HG02840 (cell line): ENCODE data around the gene NOX1.
"Not testable (repeated sequence)": the region's sequence is repeated elsewhere in the genome, so short reads cannot be mapped to it uniquely, and the experiment has no call there.

Source experiments
- ATAC-seq: cut with Tn5 transposase; IDR thresholded peaks from one replicate; pipeline ENCODE4 v1.9.1; 2021; ENCODE audit warnings: mild to moderate bottlenecking, moderate library complexity, moderate number of reproducible peaks; ENCODE audit not compliant: unreplicated experiment, low FRiP score

Gene NOX1

GRCh38 chrX:100819837-100820666 is 54.1 kb downstream of the NOX1 start, which contains the start of gene CSTF2:
CSTF2 (plus strand) TSS chrX:100820391; CDS start chrX:100820417, 26 bp downstream.
- peak; percentile 98 for ATAC-seq

- no peak for ATAC-seq
Observed at GRCh38 chrX:100819534-100819836, 54.7 kb downstream of the NOX1 start.

GRCh38 chrX:100817340-100817739 is 56.8 kb downstream of the NOX1 start:
- no peak for ATAC-seq

- no peak for ATAC-seq
Observed at GRCh38 chrX:100812216-100813158, 61.7 kb downstream of the NOX1 start.

- ATAC-seq, result not testable (repeated sequence)
Observed at GRCh38 chrX:100808265-100808664, 65.9 kb downstream of the NOX1 start.

- ATAC-seq, result no peak
Observed at GRCh38 chrX:100804780-100805179, 69.4 kb downstream of the NOX1 start.

- no peak for ATAC-seq
Observed at GRCh38 chrX:100802843-100803242, 71.3 kb downstream of the NOX1 start.

GRCh38 chrX:100798484-100799214 is 75.5 kb downstream of the NOX1 start:
- ATAC-seq, result no peak

GRCh38 chrX:100797359-100797758 is 76.8 kb downstream of the NOX1 start:
- no peak for ATAC-seq

- ATAC-seq, result not testable (repeated sequence)
Observed at GRCh38 chrX:100796371-100796770, 77.8 kb downstream of the NOX1 start.
